ENCODE results near the gene ADGRE3. TPM values are rescaled to one million over a fixed set of nuclear protein-coding genes. Genes with fewer than 3 reads are reported as not detected.

Gene ADGRE3
- total RNA-seq, 1 experiment from 2014 or later, result not detected

DNA sequence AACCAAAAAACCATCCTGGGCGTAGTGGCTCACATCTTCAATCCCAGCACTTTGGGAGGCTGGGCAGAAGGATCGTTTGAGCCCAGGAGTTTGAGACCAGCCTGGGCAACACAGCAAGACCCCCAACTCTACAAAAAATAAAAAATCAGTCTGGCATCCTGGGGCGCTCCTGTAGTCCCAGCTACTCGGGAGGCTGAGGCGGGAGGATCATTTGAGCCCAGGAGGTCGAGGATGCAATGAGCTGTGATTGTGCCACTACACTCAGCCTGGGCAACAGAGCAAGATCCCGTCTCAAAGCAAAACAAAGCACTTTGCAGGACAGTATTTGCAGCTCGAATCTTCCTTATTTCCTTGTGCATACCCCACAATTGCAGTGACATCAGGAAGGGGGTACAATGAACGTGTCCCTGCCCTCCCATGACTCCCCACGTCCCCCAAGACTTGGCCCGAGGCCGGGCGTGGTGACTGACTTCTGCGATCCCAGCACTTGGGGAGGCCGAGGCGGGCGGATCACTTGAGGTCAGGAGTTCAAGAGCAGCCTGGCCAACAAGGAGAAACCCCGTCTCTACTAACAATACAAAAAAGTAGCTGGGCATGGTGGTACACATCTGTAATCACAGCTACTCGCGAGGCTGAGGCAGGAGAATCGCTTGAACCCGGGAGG lies 103.6 kb downstream of the ADGRE3 start:
- Mint-ChIP-seq H3K4me3 (peak overlapping the region; percentile 97), H3K27me3 (ENCODE audit: low read depth) (no peaks in the 10 kb centered on the region), H3K36me3 (peaks cover 2% of the 10 kb centered on the region), H3K27ac (0 out of 2 replicates have a peak overlapping the region, but pooled peaks have one; percentile 60), H3K4me1 (peaks cover 7% of the 10 kb centered on the region), H3K9me3 (no peaks in the 10 kb centered on the region)
- TF ChIP-seq, protein P1, sequence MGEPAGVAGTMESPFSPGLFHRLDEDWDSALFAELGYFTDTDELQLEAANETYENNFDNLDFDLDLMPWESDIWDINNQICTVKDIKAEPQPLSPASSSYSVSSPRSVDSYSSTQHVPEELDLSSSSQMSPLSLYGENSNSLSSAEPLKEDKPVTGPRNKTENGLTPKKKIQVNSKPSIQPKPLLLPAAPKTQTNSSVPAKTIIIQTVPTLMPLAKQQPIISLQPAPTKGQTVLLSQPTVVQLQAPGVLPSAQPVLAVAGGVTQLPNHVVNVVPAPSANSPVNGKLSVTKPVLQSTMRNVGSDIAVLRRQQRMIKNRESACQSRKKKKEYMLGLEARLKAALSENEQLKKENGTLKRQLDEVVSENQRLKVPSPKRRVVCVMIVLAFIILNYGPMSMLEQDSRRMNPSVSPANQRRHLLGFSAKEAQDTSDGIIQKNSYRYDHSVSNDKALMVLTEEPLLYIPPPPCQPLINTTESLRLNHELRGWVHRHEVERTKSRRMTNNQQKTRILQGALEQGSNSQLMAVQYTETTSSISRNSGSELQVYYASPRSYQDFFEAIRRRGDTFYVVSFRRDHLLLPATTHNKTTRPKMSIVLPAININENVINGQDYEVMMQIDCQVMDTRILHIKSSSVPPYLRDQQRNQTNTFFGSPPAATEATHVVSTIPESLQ (CRISPR knock-in tag; IDR thresholded peaks at IDR 0.05), result no peak
- TF ChIP-seq ZNF138 (CRISPR knock-in tag; conservative IDR thresholded peaks at IDR 0.05) (no peak), ZNF396 (CRISPR knock-in tag; IDR thresholded peaks at IDR 0.05; ENCODE audit: borderline replicate concordance) (no peak), FOXP4 (CRISPR knock-in tag; IDR thresholded peaks at IDR 0.05) (no peak), ZNF219 (CRISPR knock-in tag; IDR thresholded peaks at IDR 0.05; ENCODE audit: borderline replicate concordance) (no peak), ZNF121 (CRISPR knock-in tag; IDR thresholded peaks at IDR 0.05) (peak; percentile 83), CREB1 (CRISPR knock-in tag; IDR thresholded peaks at IDR 0.05) (no peak), TEAD4 (CRISPR knock-in tag; IDR thresholded peaks at IDR 0.05) (no peak)
- TF ChIP-seq, protein P2, sequence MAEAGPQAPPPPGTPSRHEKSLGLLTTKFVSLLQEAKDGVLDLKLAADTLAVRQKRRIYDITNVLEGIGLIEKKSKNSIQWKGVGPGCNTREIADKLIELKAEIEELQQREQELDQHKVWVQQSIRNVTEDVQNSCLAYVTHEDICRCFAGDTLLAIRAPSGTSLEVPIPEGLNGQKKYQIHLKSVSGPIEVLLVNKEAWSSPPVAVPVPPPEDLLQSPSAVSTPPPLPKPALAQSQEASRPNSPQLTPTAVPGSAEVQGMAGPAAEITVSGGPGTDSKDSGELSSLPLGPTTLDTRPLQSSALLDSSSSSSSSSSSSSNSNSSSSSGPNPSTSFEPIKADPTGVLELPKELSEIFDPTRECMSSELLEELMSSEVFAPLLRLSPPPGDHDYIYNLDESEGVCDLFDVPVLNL (CRISPR knock-in tag; IDR thresholded peaks at IDR 0.05; ENCODE audit: borderline replicate concordance, low read depth), result no peak
- no peak for ATAC-seq
- POLR2A ChIA-PET, result interaction anchor here (1.4 kb wide), 1 partner anchor 52 kb away, joined by 3 read pairs; no protein-coding TSS in a partner anchor
- no peak for DNase-seq (ENCODE audit: low spot score)
- CTCF ChIA-PET, result interaction anchor here (0.7 to 7.4 kb wide), 6 partner anchors 9 to 166 kb away, joined by 3 to 224 read pairs (median 9); partner anchors contain the start of gene ZNF333

Other genes starting within 250 kb of the ADGRE3 start
- gene PKN1, start 241.5 kb downstream of the ADGRE3 start, total RNA-seq (2021), result 170 to 197 TPM (median 187 TPM) in 3 replicates
- gene PTGER1, start 199.5 kb downstream of the ADGRE3 start, total RNA-seq (2021), result 0.68 to 1.2 TPM (median 0.87 TPM) in 3 replicates
- gene GIPC1, start 178.7 kb downstream of the ADGRE3 start, total RNA-seq (2021), result 70.7 to 76.5 TPM (median 75.0 TPM) in 3 replicates
- 54.5 to 88.7 TPM (median 81.9 TPM) in 3 replicates for gene DNAJB1, start 156.4 kb downstream of the ADGRE3 start, total RNA-seq (2021)
- 161 to 198 TPM (median 197 TPM) in 3 replicates for gene TECR, start 145.2 kb downstream of the ADGRE3 start, total RNA-seq (2021)
- 240 to 255 TPM (median 254 TPM) in 3 replicates for gene NDUFB7, start 102.8 kb downstream of the ADGRE3 start, total RNA-seq (2021)
- 0.14 TPM in 1 of 3 replicates, not detected in the others for gene CLEC17A, start 91.8 kb downstream of the ADGRE3 start, total RNA-seq (2021)
- gene ZNF333, start 15.2 kb upstream of the ADGRE3 start, total RNA-seq (2021), result 13.5 to 16.2 TPM (median 14.8 TPM) in 3 replicates
- gene ADGRE2, start 103.7 kb upstream of the ADGRE3 start, total RNA-seq (2021), result 3.0 to 4.0 TPM (median 3.2 TPM) in 3 replicates
- not detected in 3 replicates for gene OR7A5, start 160.3 kb upstream of the ADGRE3 start, total RNA-seq (2021)
- gene OR7C1, start 160.3 kb upstream of the ADGRE3 start, total RNA-seq (2021), result not detected in 3 replicates
- gene OR7A10, start 174.1 kb upstream of the ADGRE3 start, total RNA-seq (2021), result not detected in 3 replicates
- not detected in 3 replicates for gene OR7A17, start 211.3 kb upstream of the ADGRE3 start, total RNA-seq (2021)